GM21447 (cell line): ENCODE measurements around the gene METAP1.
A peak's percentile ranks its signal among the peaks of the same experiment; 100 is the strongest.
"Not testable (repeated sequence)": the region's sequence is repeated elsewhere in the genome, so short reads cannot be mapped to it uniquely, and the experiment has no call there.

ENCODE experiments used
- ATAC-seq: cut with Tn5 transposase; IDR thresholded peaks from one replicate; pipeline ENCODE4 v1.9.1; 2021; ENCODE audit not compliant: unreplicated experiment

METAP1 gene

GRCh38 chr4:99054428-99054994 is 59.0 kb downstream of the METAP1 start:
- ATAC-seq = peak; percentile 60

- no peak for ATAC-seq
Measured at GRCh38 chr4:99058228-99058627, 62.7 kb downstream of the METAP1 start.

- ATAC-seq = no peak
Measured at GRCh38 chr4:99059550-99059949, 64.0 kb downstream of the METAP1 start.

- no peak for ATAC-seq
Measured at GRCh38 chr4:99061048-99061700, 65.7 kb downstream of the METAP1 start.

GRCh38 chr4:99062120-99062519 is 66.6 kb downstream of the METAP1 start:
- peak; percentile 65 for ATAC-seq

GRCh38 chr4:99065521-99065920 is 70.0 kb downstream of the METAP1 start:
- ATAC-seq = not testable (repeated sequence)

GRCh38 chr4:99067617-99068016 is 72.1 kb downstream of the METAP1 start:
- ATAC-seq = no peak

GRCh38 chr4:99071159-99071558 is 75.6 kb downstream of the METAP1 start:
- no peak for ATAC-seq

GRCh38 chr4:99074816-99075215 is 79.3 kb downstream of the METAP1 start:
- ATAC-seq = no peak

GRCh38 chr4:99076292-99076976 is 80.9 kb downstream of the METAP1 start:
- ATAC-seq = no peak

- no peak for ATAC-seq
Measured at GRCh38 chr4:99077177-99077576, 81.7 kb downstream of the METAP1 start.

- no peak for ATAC-seq
Measured at GRCh38 chr4:99078336-99078735, 82.8 kb downstream of the METAP1 start.

GRCh38 chr4:99078931-99079624 is 83.6 kb downstream of the METAP1 start:
- no peak for ATAC-seq

- ATAC-seq = no peak
Measured at GRCh38 chr4:99079625-99080295, 84.2 kb downstream of the METAP1 start.

- ATAC-seq = not testable (repeated sequence)
Measured at GRCh38 chr4:99080869-99081268, 85.3 kb downstream of the METAP1 start.

GRCh38 chr4:99082192-99082591 is 86.7 kb downstream of the METAP1 start:
- no peak for ATAC-seq

- ATAC-seq = no peak
Measured at GRCh38 chr4:99084595-99084994, 89.1 kb downstream of the METAP1 start.

GRCh38 chr4:99088023-99088449 is 92.5 kb downstream of the METAP1 start:
- ATAC-seq = peak; percentile 32

GRCh38 chr4:99088481-99089365 is 93.2 kb downstream of the METAP1 start, which contains the start of gene ADH5:
Gene ADH5, minus strand, starts transcription at chr4:99088788. Its CDS starts 88 bp downstream, at chr4:99088700.
- ATAC-seq = peak; percentile 90
